Adipose tissue (tissue), 3 donors: ENCODE results near the gene EXPH5. TPM values are rescaled to one million over a fixed set of nuclear protein-coding genes. Genes with fewer than 3 reads are reported as not detected.
"Not testable (repeated sequence)": the region's sequence is repeated elsewhere in the genome, so short reads cannot be mapped to it uniquely, and the experiment has no call there.

ENCODE experiments used
- H3K27ac ChIP-seq: one replicate; pipeline ENCODE4 v1.5.1; 2013; ENCODE audit warnings: low read depth, low read length
- WGBS, 3 donors: extraction: QIAGEN DNeasy Blood & Tissue Kit; methylation state at CpG; one replicate each; pipeline ENCODE4 v1.1.7; 2013; 5-methylcytosine and 5-hydroxymethylcytosine counted together
- polyA plus RNA-seq, 3 donors: library from polyadenylated mRNA; stranded (reverse); fragments of 200-250 nt; gene quantifications; one replicate each; pipeline ENCODE4 v1.2.3, GENCODE V29; 2013
- donor health status: healthy with polysubstance abuse.
- donor health status: Bipolar disorder and iron deficiency.
- donor health status: healthy.

EXPH5 gene
- polyA plus RNA-seq, 3 donors, result 0.12 to 0.28 TPM; not detected in 1

DNA sequence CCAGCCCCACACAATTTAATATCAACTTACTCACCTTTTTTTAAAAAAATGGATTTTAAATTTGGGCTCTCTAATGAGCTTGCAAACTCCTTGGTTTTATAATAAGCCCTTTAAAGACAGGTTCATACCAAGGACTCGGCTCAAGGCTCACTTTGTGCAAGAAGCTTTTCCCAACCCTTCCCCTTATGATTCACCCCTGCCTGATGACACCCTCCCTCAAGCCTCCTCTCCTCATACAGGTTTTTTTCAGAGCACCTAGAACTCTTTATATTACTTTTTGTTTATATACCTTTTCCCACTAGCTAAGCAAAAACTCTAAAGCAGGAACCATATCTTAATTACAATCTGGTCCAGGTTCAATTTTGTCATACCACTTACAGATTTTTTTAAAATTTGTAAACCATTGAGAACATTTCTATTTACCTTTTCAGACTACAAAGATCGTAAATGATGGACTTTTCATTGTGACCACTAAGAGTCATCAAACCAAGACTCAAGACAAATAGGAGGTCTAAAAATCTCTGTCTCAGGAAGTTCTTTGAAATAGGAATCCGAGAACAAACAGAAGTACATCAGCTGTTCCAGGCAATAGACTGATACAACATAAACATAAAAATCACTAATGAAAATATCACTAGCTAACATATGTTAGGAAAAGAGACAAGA lies 13.1 kb upstream of the EXPH5 start:
- WGBS, 3 donors, result 65 to 75% (median 74%) methylated on average over 3 of the region's 3 CpGs
- H3K27ac ChIP-seq, result no peak overlapping the region

GRCh38 chr11:108606070-108606469 lies 12.5 kb upstream of the EXPH5 start:
- no peak overlapping the region for H3K27ac ChIP-seq
- WGBS, 3 donors, result 74 to 84% (median 84%) methylated on average over 5 of the region's 5 CpGs

DNA sequence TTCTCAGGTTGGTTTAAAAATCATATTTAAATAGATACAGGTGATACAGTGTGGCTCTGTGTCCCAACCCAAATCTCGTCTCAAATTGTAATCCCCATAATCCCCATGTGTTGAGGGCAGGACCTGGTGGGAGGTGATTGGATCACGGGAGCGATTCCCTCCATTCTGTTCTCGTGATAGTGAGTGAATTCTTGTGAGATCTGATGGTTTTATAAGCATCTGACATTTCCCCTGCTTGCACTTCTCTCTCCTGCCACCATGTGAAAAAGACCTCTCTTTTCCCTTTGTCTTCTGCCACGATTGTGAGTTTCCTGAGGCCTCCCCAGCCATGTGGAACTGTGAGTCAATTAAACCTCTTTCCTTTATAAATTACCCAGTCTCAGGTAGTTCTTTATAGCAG lies 9.2 kb upstream of the EXPH5 start:
- H3K27ac ChIP-seq, result not testable (repeated sequence)
- WGBS, 3 donors, result 63 to 68% (median 65%) methylated on average over 5 of the region's 5 CpGs

DNA sequence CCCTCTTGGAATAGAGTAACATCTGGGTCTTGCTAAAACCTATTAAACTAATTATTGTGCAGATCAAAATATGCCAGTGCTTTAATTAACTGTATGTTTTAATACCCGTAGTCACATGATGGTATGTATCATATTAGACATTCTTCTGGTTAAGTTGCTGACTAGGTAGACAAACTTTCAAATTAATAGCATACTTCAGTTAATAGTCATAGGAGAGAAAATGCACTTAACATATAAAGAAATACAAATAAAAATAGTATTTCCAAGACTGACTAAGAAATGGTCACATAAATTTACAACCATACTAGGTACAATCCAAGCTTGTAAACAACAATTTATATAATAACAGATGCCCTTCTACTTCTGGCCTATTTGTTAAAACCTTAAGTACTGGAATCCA lies 7.6 kb upstream of the EXPH5 start:
- WGBS, 3 donors, result 85 to 88% (median 87%) methylated on average over 1 of the region's 1 CpG
- no peak overlapping the region for H3K27ac ChIP-seq

- WGBS, 3 donors, result 75 to 88% (median 88%) methylated on average over 2 of the region's 2 CpGs
- no peak overlapping the region for H3K27ac ChIP-seq
These were observed 6.4 kb upstream of the EXPH5 start for GRCh38 chr11:108599978-108600377.

- no peak overlapping the region for H3K27ac ChIP-seq
- 71 to 74% (median 73%) methylated on average over 5 of the region's 5 CpGs for WGBS, 3 donors
These were observed 4.3 kb upstream of the EXPH5 start for GRCh38 chr11:108597736-108598355.

DNA sequence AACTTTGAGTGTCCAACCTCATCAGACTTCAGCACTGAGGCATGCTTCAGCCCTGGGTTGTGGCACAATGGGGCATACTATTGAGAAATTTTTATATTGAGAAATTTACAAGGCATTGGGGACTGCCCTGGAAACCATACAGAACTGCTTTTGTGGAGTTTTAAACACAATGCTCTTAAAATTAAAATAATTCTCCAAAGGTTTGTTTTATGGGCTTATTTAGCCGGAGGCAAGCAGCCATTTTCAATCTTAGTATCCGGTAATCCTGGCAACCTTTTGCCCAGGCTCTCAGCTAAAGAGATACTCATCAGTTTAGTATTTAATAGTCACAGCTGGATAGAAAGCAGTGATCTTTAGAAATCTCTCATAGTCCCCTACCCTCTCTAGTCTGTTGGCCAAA lies 3.1 kb upstream of the EXPH5 start:
- H3K27ac ChIP-seq, result no peak overlapping the region
- WGBS, 3 donors, result 44 to 48% (median 47%) methylated on average over 2 of the region's 2 CpGs

GRCh38 chr11:108593923-108594434 lies 411 bp upstream of the EXPH5 start:
- no peak overlapping the region for H3K27ac ChIP-seq
- 10 to 27% (median 16%) methylated on average over 5 of the region's 5 CpGs for WGBS, 3 donors

DNA sequence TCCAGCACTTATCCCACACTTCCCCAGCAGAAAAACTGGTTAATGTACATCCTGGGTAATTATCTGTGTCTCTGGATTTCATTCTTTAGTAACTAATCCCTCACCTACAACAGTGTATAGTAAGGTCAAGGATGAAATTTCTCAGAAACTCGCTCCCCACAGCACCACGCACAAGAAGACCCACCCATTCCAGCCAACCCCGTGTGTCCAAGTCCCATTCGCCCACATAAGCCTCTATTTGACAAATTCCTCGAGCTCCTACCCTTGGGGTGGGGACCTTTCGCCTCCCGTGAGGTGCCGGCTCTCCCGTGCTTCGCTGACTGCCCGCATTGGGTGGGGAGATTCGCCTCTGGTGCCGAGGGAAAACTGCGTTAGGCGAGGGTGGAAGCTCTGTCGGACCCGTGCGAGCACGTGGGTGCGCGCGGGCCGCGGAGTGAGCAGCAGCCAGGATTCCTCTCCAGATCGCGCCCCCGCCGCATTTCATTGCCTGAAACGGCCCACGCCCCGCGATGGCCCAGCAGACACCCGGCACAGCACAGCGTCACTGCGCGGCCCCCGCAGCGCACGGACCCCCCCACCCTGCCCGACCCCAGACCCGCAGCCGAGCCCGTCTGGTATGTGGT lies 866 bp downstream of the EXPH5 start:
- 1% methylated on average over 41 to 43 of the region's 43 CpGs for WGBS, 3 donors
- H3K27ac ChIP-seq, result no peak overlapping the region

DNA sequence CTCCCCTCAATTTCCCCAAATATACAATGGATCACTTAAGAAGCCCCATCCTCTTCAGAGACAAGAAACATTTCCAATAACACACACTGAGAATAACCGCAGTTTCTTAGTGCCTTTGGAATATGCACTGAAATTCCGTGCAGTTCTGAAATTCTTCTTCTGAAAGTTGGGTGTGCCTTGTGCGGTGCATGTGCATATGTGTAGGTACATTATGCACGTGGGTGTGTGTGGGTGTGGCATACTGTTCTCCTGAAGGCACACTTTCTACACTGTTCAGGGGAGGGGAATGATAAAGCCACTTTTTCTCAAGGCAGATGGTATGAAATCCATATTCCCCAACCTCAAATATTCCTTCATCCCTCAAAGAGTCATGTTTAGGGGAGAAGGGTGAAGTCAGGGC lies 1.7 kb downstream of the EXPH5 start:
- H3K27ac ChIP-seq, result no peak overlapping the region
- WGBS, 3 donors, result 88 to 94% (median 91%) methylated on average over 4 of the region's 4 CpGs

DNA sequence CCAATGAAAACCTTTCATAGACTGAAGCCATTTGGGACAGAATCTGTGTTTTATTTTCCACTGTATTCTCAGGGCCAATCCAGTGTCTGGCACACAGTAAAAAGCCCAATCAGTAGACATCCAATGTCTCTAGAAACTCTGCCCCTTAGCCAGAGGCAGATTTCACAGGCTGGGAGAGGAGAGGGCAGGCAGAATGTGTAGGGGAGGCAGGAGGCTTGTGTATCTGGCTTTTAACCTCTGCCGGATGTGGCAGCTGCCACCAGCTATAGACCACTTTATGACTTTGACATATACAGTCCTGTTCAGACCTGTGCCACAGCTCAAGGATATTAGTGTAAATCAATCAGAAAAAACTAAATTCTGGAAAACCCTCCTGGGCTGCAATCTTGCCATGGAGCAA lies 4.4 kb downstream of the EXPH5 start:
- WGBS, 3 donors, result 52 to 85% (median 73%) methylated on average over 1 of the region's 1 CpG
- no peak overlapping the region for H3K27ac ChIP-seq

DNA sequence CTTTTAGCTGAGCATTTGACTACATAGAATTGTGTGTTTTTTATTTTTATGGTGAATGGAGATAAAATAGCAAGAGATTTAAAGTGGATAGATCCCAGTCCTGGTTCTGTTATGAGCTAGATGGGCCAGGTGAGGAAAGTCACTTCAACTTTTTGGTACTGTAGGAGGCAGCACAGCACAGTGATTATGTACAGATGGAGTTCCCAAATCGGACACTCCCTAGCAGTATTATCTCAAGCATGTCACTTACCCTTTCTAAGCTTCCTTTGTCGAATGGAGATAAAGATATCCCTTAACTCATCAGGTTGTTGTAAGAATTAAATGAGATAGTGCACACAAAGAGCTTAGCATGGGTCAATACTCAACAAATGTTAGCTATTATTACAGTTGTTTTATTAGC lies 5.3 kb downstream of the EXPH5 start:
- WGBS, 3 donors, result 50 to 70% (median 69%) methylated on average over 2 of the region's 2 CpGs
- no peak overlapping the region for H3K27ac ChIP-seq

- 91 to 93% (median 91%) methylated on average over 4 of the region's 4 CpGs for WGBS, 3 donors
- no peak overlapping the region for H3K27ac ChIP-seq
These were observed 6.5 kb downstream of the EXPH5 start for GRCh38 chr11:108587109-108587508.

DNA sequence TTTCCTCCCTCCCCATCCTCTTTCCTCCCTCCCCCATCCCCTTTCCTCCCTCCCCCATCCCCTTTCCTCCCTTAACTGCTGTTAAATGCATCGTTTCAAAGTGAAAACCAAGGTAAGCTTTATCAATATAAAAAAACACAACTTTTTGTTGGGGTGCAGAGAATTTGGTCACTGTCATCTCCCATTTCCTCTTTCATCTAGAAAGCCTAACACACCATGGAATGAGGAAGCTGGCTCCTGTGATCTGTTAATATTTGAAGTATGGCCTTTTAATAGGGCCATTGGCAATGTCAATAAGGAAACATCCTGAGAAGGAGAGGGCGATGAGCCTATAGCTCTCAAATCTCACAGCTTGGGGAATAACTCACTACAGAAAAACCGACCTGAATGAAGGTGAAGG lies 7.0 kb downstream of the EXPH5 start:
- no peak overlapping the region for H3K27ac ChIP-seq
- WGBS, 3 donors, result 66 to 81% (median 70%) methylated on average over 3 of the region's 3 CpGs

DNA sequence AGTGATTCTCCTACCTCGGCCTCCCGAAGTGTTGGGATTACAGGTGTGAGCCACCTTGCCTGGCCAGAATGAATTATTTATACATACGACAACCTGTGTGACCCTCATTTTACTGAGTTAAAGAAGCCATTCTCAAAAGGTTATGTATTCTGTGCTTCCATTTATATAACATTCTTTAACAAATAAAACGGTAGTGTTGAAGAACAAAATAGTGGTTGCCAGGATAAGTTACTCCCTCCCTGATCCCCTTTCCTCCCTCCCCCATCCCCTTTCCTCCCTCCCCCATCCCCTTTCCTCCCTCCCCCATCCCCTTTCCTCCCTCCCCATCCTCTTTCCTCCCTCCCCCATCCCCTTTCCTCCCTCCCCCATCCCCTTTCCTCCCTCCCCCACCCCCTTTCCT lies 7.4 kb downstream of the EXPH5 start:
- 88 to 95% (median 91%) methylated on average over 4 of the region's 4 CpGs for WGBS, 3 donors
- not testable (repeated sequence) for H3K27ac ChIP-seq

DNA sequence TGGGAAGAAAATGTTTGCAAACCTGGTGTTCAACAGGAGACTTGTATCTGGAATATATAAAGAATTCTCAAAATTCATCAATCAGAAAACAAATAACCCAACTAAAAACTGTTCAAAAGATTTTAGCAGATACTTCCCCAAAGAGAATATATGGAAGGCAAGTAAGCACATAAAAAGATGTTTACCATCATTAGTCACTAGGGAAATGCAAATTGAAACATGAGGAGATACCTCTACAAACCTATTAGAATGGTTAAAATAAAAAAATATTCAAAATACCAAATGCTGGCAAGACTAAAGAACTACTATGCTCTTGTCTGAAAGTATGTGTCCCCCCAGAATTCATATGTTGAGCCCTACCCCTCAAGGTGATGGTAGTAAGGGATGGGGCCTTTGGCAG lies 8.6 kb downstream of the EXPH5 start:
- no peak overlapping the region for H3K27ac ChIP-seq

DNA sequence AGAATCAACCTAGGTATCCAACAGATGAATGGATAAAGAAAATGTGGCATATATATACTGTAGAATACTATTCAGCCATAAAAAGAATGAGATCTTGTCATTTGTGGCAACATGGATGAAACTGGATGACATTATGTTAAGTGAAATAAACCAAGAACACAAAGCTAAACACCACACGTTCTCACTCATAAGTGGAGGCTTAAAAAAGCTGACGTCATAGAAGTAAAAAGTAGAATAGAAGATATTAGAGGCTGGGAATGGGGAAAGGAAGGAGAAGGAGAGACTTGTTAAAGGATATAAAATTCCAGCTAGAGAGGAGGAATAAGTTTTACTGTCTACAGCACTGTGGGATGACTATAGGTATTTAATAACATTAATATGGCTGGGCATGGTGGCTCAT lies 12.9 kb downstream of the EXPH5 start:
- no peak overlapping the region for H3K27ac ChIP-seq

DNA sequence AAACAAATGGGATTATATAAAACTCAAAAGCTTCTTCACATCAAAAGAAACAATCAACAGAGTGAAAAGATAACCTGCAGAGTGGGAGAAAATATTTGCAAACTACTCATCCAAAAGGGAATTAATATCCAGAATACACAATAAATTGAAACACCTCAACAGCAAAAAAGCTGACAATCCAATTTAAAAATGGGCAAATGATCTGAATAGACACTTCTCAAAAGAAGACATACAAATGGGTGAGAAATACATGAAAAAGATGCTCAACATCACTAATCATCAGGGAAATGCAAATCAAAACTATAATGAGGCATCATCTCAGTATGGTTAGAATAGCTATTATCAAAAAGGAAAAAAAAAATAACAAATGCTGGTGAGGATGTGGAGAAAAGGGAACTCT lies 13.5 kb downstream of the EXPH5 start:
- no peak overlapping the region for H3K27ac ChIP-seq

More for the DNA sequence above, 12.9 kb downstream of the EXPH5 start:
- WGBS, 3 donors, result 89 to 93% (median 91%) methylated on average over 2 of the region's 2 CpGs

DNA sequence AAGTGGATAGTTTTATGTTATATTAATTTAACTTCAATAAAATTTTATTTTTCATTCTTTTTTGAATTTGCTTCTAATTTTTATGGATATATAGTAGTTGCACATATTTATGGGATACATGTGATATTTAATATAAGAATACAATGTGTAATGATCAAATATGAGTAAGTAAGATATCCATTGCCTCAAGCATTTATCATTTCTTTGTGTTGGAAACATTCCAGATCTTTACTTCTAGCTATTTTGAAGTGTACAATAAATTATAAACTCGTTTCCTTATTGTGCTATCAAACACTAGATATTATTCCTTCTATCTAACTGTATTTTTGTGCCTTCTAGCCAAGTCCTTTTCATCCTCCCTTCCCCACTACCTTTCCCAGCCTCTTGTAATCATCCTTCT lies 17.0 kb downstream of the EXPH5 start:
- H3K27ac ChIP-seq, result no peak overlapping the region
- WGBS, 3 donors, result 39 to 67% (median 43%) methylated on average over 1 of the region's 1 CpG

DNA sequence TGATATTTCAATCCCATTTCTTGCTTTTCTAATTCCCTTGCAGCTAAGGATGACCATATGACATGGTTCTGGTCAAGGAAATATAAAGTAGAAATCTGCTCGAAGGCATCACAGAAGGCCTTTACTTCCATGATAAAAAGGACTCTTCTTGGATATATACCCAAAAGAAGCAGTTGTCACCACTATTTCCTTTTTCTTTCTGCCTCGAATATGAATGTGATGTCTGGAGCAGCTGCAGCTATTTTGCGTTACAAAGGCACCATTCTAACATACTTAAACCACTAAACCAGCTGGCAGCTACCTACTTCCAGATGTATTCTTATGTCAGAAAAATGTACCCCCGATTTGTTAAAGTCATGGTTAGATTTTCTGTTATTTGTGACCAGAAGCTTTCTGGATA lies 18.9 kb downstream of the EXPH5 start:
- H3K27ac ChIP-seq, result no peak overlapping the region
- 88 to 96% (median 91%) methylated on average over 4 of the region's 4 CpGs for WGBS, 3 donors
